GM10847 (cell line): ENCODE measurements around the gene CBX3.

ENCODE experiments used
- POLR2A ChIP-seq: IDR thresholded peaks from 2 replicates; pipeline ENCODE4 v1.6.1; 2011; ENCODE audit not compliant: insufficient read length; ENCODE audit errors: extremely low read depth

The CBX3 gene

GRCh38 chr7:26166684-26167266, 34.8 kb upstream of the CBX3 start:
- TF ChIP-seq POLR2A: no peak

- TF ChIP-seq POLR2A: no peak
Measured at GRCh38 chr7:26167303-26167934, 34.1 kb upstream of the CBX3 start.

GRCh38 chr7:26168458-26169023, 33.0 kb upstream of the CBX3 start:
- no peak for TF ChIP-seq POLR2A

DNA sequence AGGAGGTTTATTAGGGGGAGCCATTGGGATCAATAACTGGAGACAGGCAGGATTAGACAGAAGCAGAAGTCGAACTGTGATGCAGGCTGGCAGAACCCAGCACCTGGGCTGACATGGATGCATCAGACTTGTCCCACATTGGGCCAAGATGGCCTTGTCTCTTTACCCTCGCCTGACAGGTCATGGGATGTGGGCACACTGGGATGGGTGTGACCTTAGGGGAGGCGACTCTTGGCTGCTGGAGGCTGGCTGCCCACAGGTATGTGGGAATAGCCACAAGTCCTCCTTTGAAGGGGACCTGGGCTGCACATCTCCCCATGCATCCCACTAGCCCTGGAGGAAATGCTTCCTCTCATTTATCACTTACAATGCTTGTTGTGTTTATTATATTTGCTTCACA, 32.3 kb upstream of the CBX3 start:
- TF ChIP-seq POLR2A: no peak

DNA sequence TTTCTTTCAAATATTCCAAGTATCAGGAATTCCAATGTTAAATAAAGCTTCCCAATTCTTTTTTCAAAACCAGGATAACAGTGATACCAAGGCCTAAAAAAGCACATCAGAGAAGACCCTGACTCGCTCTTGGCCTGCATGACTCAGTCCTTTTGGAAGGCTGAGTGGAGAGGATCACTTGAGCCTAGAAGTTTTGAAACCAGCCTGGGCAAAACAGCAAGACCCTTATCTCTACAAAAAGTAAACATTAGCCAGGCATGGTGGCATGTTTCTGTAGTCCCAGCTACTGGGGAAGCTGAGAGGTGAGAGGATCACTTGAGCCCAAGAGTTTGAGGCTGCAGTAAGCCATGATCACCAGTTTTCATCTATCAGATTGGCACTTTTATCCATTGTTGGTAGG, 30.9 kb upstream of the CBX3 start:
- no peak for TF ChIP-seq POLR2A

DNA sequence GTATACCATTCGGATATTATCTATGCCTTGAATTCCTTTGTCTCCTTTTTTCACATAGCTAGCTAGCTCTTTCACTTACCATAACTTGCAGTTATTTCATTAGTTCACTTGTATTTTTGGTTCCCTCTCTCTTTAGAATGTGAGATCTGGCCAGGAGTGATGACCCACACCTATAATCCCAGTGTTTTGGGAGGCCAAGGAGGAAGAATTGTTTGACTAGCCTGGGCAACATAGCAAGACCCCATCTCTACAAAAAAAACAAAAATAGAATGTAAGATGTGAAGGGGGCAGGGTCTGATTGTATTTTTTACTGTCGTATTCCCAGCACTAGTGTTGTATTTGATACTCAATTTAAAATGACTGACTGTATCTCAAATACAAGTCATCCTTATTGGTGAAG, 29.9 kb upstream of the CBX3 start:
- no peak for TF ChIP-seq POLR2A

GRCh38 chr7:26172048-26172447, 29.5 kb upstream of the CBX3 start:
- TF ChIP-seq POLR2A: no peak

- no peak for TF ChIP-seq POLR2A
Measured at GRCh38 chr7:26178272-26178960, 23.1 kb upstream of the CBX3 start.

GRCh38 chr7:26179422-26179821, 22.1 kb upstream of the CBX3 start:
- no peak for TF ChIP-seq POLR2A

GRCh38 chr7:26179826-26180497, 21.6 kb upstream of the CBX3 start:
- TF ChIP-seq POLR2A: no peak

DNA sequence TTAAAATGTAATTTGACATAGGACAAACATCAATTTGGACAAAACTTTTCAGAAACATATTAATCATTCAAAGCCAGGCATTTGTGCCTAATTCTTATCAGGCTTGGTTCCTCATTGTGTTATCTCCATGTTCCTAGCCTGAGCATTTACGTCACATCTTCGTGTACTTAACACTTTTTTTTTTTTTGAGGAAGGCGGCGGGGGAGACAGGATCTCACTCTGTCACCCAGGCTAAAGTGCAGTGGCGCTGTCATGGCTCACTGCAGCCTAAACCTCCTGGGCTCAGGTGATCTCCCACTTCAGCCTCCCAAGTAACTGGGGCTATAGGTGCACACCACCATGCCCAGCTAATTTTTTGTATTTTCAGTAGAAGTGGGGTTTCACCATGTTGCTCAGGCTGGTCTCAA, 20.8 kb upstream of the CBX3 start:
- TF ChIP-seq POLR2A: no peak

- no peak for TF ChIP-seq POLR2A
Measured at GRCh38 chr7:26181474-26182227, 19.9 kb upstream of the CBX3 start.

DNA sequence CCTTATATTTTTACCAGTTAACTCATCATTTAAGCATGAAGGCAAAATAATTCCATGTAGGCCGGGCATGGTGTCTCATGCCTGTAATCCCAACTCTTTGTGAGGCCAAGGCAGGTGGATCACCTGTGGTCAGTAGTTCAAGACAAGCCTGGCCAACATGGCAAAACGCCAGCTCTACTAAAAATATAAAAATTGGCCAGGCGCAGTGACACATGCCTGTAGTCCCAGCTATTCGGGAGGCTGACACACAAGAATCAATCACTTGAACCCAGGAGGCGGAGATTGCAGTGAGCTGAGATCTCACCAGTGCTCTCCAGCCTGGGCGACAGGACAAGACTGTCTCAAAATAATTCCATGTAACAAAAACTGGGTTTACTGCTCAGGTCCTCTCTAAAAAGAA, 19.3 kb upstream of the CBX3 start:
- TF ChIP-seq POLR2A: no peak

DNA sequence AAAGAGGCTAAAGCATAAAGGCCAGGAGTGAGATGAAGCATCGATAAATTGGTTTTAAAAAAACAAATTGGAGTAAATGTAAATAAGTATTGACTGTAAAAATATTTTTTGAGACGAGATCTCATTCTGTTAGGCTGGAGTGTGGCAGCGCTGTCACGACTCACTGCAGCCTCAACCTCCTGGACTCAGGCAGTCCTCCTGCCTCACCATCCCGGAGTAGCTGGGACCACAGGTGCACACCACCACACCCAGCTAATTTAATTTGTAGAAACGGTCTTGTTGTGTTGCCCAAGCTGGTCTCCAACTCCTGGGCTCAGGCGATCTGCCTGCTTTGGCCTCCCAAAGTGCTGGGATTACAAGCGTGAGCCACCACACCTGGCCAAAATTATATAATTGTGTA, 18.8 kb upstream of the CBX3 start:
- TF ChIP-seq POLR2A: no peak
